ENCODE data around the gene ZNF316. TPM values are rescaled to one million over a fixed set of nuclear protein-coding genes. Genes with fewer than 3 reads are reported as not detected.

Gene ZNF316
- total RNA-seq = 10 to 100 TPM; 32.1 to 77.7 (median 36.2) TPM

GRCh38 chr7:6636741-6637543 is at the start of gene ZNF316:
Gene ZNF316, plus strand, starts transcription at chr7:6637318. Its CDS starts 5,092 bp downstream, at chr7:6642410.
- no peaks in the 10 kb centered on the region for H3K9me3 ChIP-seq
- TF ChIP-seq POLR2A (IDR thresholded peaks at IDR 0.05) (peak; percentile 30 to 47), CTCF (IDR thresholded peaks at IDR 0.05) (no peak), EP300 (IDR thresholded peaks at IDR 0.05) (peak in 1 of 2 donors; percentile 46)
- WGBS, 2 donors = 1 to 3% methylated on average over 18 to 48 of the region's 104 CpGs
- H3K27ac ChIP-seq = peak within 1 kb of the TSS; percentile 82 to 94 (median 90)
- peaks cover 0 to 28% (median 0%) of the 10 kb centered on the region in 3 donors for H3K36me3 ChIP-seq
- H3K27me3 ChIP-seq = no peaks in the 10 kb centered on the region
- H3K4me1 ChIP-seq = peaks cover 0 to 46% (median 16%) of the 10 kb centered on the region in 4 donors
- peak in 1 of 2 donors; percentile 17 for DNase-seq (ENCODE audit: low spot score in 2 of 2)
- peak within 1 kb of the TSS; percentile 90 to 99 (median 96) for H3K4me3 ChIP-seq

- Histone ChIP-seq H3K27ac (no peak overlapping the region), H3K36me3 (peaks cover 0 to 68% (median 13%) of the 10 kb centered on the region in 3 donors), H3K27me3 (no peaks in the 10 kb centered on the region), H3K4me1 (peaks cover 0 to 25% (median 10%) of the 10 kb centered on the region in 4 donors), H3K9me3 (no peaks in the 10 kb centered on the region), H3K4me3 (no peak overlapping the region)
- WGBS, 2 donors = 84 to 89% methylated on average over 9 of the region's 9 CpGs
- TF ChIP-seq EP300 (IDR thresholded peaks at IDR 0.05) = no peak
- no peak for TF ChIP-seq POLR2A (IDR thresholded peaks at IDR 0.05)
- no peak for TF ChIP-seq CTCF (IDR thresholded peaks at IDR 0.05)
- no peak for DNase-seq (ENCODE audit: low spot score in 2 of 2)
Observed at GRCh38 chr7:6588566-6588965, 48.6 kb upstream of the ZNF316 start.

- WGBS, 2 donors = 43 to 44% methylated on average over 22 of the region's 22 CpGs
Observed at GRCh38 chr7:6589151-6589828, 47.8 kb upstream of the ZNF316 start.

GRCh38 chr7:6589829-6590644 is 47.1 kb upstream of the ZNF316 start, which contains the start of gene INTS15:
Gene INTS15, plus strand, starts transcription at chr7:6590021. Its CDS starts 263 bp downstream, at chr7:6590284.
- H3K9me3 ChIP-seq = no peaks in the 10 kb centered on the region
- peak within 1 kb of the TSS; percentile 59 to 93 (median 77) for H3K4me3 ChIP-seq
- peak; percentile 26 to 43 for DNase-seq (ENCODE audit: low spot score in 2 of 2)
- peak within 1 kb of the TSS in 3 of 4 donors; percentile 69 to 86 (median 82) for H3K27ac ChIP-seq
- H3K27me3 ChIP-seq = no peaks in the 10 kb centered on the region
- TF ChIP-seq POLR2A (IDR thresholded peaks at IDR 0.05) = peak; percentile 13 to 63
- peak in 1 of 2 donors; percentile 29 for TF ChIP-seq EP300 (IDR thresholded peaks at IDR 0.05)
- peak; percentile 82 to 99 (median 99) for TF ChIP-seq CTCF (IDR thresholded peaks at IDR 0.05)
- peaks cover 0 to 25% (median 10%) of the 10 kb centered on the region in 4 donors for H3K4me1 ChIP-seq
- H3K36me3 ChIP-seq = peaks cover 0 to 70% (median 14%) of the 10 kb centered on the region in 3 donors
- WGBS, 2 donors = 0 to 1% methylated on average over 41 to 44 of the region's 107 CpGs

More at GRCh38 chr7:6589151-6589828, 47.8 kb upstream of the ZNF316 start:
- no peak for TF ChIP-seq POLR2A (IDR thresholded peaks at IDR 0.05)
- TF ChIP-seq CTCF (IDR thresholded peaks at IDR 0.05) = no peak
- no peak for TF ChIP-seq EP300 (IDR thresholded peaks at IDR 0.05)
- H3K27ac ChIP-seq = peak overlapping the region in 3 of 4 donors; percentile 26 to 86 (median 82)
- H3K27me3 ChIP-seq = no peaks in the 10 kb centered on the region
- H3K4me1 ChIP-seq = peaks cover 0 to 25% (median 10%) of the 10 kb centered on the region in 4 donors
- peak overlapping the region in 3 of 4 donors; percentile 31 to 87 (median 67) for H3K4me3 ChIP-seq
- DNase-seq (ENCODE audit: low spot score in 2 of 2) = no peak
- H3K9me3 ChIP-seq = no peaks in the 10 kb centered on the region
- peaks cover 0 to 69% (median 10%) of the 10 kb centered on the region in 3 donors for H3K36me3 ChIP-seq

Data from tibial nerve (tissue), 4 donors.